BE2C (cell line): ENCODE results near the gene BICD1.

Source experiments
- DNase-seq: peaks from one replicate; pipeline ENCODE4 v3.0.0-alpha.2; 2020
- H3K27me3 ChIP-seq: fragments of 250-450 bp; sonication (Bioruptor Pico); 2 replicates; pipeline ENCODE4 v1.5.1; 2020; ENCODE audit warnings: mild to moderate bottlenecking
- H3K36me3 ChIP-seq: fragments of 250-450 bp; sonication (Bioruptor Pico); 2 replicates; pipeline ENCODE4 v1.5.1; 2020; ENCODE audit warnings: mild to moderate bottlenecking
- H3K4me1 ChIP-seq: fragments of 250-450 bp; sonication (Bioruptor Pico); 2 replicates; pipeline ENCODE4 v1.5.1; 2020
- H3K4me3 ChIP-seq: 2 replicates; pipeline ENCODE4 v1.5.1; 2011; ENCODE audit warnings: low read depth, low read length
- H3K9me3 ChIP-seq: fragments of 250-450 bp; sonication (Bioruptor Pico); 2 replicates; pipeline ENCODE4 v1.5.1; 2020
- CTCF ChIP-seq: IDR thresholded peaks from 2 replicates; pipeline ENCODE4 v1.5.1; 2012; ENCODE audit warnings: mild to moderate bottlenecking, low read depth, low read length

BICD1 gene

DNA sequence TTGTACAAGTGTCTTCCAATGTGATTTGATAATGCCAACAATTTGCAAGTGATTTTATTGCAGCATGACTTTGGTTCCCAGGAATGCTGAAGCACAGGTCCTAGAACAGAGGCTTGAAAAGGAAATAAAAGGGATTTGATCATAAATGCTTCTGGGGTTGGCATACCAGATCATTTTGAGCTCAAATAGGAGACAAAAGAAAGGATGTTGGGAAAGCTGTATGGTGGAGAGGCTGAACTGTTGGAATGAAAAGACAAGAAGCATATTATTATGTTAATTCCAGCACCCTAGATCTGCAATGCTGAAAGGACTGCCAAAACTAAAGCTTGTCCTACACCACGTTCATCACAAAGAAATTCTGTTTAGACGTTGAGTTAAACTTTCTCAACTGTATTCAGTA is 143.1 kb downstream of the BICD1 start:
- peaks cover 8% of the 10 kb centered on the region for H3K36me3 ChIP-seq
- no peak for DNase-seq
- no peak overlapping the region for H3K4me3 ChIP-seq
- TF ChIP-seq CTCF, result no peak
- no peaks in the 10 kb centered on the region for H3K9me3 ChIP-seq
- peaks cover 12% of the 10 kb centered on the region for H3K4me1 ChIP-seq
- no peaks in the 10 kb centered on the region for H3K27me3 ChIP-seq

DNA sequence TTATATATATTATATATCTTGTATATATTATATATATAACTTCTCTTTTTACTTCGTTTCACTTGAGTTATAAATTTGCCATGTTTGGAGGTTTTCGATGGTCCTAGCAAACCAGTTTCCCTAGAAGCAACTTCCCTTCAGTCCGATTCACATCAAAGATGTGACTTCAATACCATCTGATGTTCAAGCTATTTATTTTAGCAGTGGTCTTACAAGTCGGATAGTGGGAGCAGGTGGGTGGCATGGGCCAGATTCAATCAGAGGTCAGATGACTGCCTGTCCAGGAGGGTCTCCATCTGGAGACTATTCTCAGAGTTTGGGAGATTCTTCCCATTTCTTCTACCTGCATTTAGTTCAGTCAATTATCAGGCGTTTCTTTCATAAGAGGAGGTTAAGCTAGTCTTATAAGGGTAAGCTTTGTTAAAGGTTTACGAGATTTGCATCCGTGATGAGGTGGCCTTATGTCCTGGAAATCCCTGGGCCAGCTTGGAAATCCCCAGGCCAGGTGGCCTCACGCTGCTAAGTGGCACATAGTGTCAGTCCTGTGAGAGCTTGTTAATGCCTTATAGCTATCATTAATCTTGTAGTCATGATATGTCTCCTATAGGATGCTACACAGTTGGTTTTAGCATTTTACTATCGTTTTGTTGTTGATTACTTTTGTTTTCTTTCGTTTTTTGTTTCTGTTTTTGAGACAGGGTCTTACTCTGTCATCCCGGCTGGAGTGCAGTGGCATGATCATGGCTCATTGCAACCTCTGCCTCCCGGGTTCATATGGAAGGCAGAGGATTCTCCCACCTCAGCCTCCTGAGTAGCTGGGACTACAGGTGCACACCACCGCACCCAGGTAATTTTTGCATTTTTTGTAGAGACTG is 145.8 kb downstream of the BICD1 start:
- Histone ChIP-seq H3K4me3 (no peak overlapping the region), H3K36me3 (peaks cover 4% of the 10 kb centered on the region), H3K4me1 (peaks cover 12% of the 10 kb centered on the region), H3K9me3 (no peaks in the 10 kb centered on the region), H3K27me3 (no peaks in the 10 kb centered on the region)
- no peak for DNase-seq
- no peak for TF ChIP-seq CTCF

DNA sequence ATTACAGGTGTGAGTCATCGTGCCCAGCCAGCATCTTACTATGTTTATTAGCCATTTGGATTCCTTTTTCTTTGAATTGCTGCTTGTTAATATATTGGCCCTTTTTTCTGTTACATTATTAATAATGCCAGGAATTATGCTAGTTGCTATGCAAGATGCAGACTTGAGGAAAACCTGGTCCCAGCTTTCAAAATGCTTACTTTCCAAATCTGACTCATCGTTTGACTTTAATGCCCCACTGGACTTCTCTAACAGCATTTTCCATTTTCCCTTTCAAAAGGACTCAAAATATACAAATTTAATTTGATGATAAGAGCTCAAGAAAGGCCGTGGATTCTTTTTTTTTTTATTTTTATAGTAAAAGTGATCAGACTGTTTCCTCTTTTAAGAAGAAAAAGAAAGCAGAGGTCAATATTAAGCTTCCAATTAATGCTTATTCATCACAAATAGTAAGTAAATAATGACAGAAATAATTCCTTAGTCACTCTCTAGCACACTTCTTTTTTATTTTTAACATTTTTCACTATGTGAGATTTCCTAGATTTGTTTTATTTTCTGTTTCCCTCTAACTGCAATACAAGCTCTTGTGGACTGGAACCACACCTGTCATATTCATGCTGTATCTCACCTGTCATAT is 146.6 kb downstream of the BICD1 start:
- Histone ChIP-seq H3K36me3 (peaks cover 9% of the 10 kb centered on the region), H3K4me1 (peaks cover 12% of the 10 kb centered on the region), H3K27me3 (no peaks in the 10 kb centered on the region), H3K4me3 (no peak overlapping the region), H3K9me3 (no peaks in the 10 kb centered on the region)
- DNase-seq, result no peak
- TF ChIP-seq CTCF, result no peak

DNA sequence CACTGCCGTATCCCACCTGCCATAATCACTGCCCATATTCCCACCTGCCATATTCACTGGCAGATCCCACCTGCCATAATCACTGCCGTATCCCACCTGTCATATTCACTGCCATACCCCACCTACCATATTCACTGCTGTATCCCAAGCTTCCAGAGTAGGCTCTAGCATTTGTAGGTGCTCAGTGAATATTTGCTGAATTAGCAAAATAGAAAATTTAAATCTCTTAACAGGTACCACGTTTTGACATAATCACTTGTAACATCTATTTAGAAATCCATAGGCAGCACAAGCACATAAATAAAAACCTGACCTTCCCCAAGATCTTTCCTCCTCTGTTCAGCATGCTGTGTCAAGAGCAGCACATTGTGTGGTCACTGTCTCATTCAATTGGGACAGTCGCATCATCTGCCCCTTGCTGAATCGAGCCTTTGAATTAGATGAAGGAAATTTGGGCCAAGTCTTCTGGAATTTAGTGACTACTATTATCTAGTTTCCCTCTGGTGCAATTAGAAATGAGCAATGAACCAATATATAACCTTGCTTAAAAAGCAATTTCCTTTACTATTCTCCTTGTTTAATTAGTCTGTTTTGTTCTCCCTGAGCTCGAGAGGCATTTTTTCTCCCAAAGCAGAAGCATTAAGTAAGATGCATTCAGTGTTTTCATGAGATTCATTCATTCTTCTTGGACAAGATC is 147.8 kb downstream of the BICD1 start:
- peaks cover 10% of the 10 kb centered on the region for H3K4me1 ChIP-seq
- H3K27me3 ChIP-seq, result no peaks in the 10 kb centered on the region
- peaks cover 9% of the 10 kb centered on the region for H3K36me3 ChIP-seq
- no peak for TF ChIP-seq CTCF
- no peak for DNase-seq
- H3K4me3 ChIP-seq, result no peak overlapping the region
- no peaks in the 10 kb centered on the region for H3K9me3 ChIP-seq

- Histone ChIP-seq H3K27me3 (no peaks in the 10 kb centered on the region), H3K4me1 (no peaks in the 10 kb centered on the region; the same call in none of the 2 replicates), H3K36me3 (peaks cover 9% of the 10 kb centered on the region), H3K4me3 (no peak overlapping the region), H3K9me3 (no peaks in the 10 kb centered on the region)
- TF ChIP-seq CTCF, result no peak
- DNase-seq, result no peak
Measured at GRCh38 chr12:32255588-32255987, 148.9 kb downstream of the BICD1 start.
